AG09319 (cell line): Measurements from ENCODE around the gene TMEM117.

Experiments used
- DNase-seq: peaks from one replicate; pipeline ENCODE4 v3.0.0-alpha.2; 2010; ENCODE audit warnings: low read depth; ENCODE audit errors: extremely low read depth
- TF ChIP-seq, protein P1 (sequence below): IDR thresholded peaks from 2 replicates; pipeline ENCODE4 v1.5.1; 2011; ENCODE audit warnings: low read depth, mild to moderate bottlenecking, inconsistent platforms, low read length, moderate library complexity

The TMEM117 gene

DNA sequence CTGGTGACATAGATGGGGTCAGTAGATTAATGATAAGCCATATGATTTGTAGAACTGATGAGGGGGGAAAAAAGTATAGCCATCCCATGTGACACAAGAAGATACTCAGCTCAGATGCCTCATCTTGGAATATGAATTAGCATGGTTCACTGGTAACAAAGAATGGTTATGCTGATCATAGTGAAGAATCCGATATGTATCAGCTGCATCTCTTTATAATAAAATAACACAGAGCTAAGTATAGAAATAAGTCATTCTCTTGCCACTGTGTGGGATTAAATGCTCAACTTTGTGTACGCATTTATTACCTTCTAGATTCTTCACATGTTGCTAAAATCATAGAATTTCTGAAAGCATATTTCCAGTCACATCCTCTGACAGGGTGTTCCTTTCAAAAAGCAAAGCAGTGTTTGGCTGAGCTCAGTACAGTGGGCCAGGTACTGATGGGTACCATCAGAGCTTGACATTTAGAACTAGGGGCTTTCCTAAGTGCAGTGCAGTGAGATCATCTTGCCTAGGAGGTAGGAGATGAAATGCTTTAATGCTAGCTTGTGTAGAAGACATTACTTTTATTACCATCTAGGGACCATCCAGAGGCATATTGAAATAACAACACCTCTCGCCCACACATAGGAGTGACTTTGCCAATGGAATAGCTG, 256.2 kb downstream of the TMEM117 start:
- DNase-seq: no peak
- TF ChIP-seq, protein P1, sequence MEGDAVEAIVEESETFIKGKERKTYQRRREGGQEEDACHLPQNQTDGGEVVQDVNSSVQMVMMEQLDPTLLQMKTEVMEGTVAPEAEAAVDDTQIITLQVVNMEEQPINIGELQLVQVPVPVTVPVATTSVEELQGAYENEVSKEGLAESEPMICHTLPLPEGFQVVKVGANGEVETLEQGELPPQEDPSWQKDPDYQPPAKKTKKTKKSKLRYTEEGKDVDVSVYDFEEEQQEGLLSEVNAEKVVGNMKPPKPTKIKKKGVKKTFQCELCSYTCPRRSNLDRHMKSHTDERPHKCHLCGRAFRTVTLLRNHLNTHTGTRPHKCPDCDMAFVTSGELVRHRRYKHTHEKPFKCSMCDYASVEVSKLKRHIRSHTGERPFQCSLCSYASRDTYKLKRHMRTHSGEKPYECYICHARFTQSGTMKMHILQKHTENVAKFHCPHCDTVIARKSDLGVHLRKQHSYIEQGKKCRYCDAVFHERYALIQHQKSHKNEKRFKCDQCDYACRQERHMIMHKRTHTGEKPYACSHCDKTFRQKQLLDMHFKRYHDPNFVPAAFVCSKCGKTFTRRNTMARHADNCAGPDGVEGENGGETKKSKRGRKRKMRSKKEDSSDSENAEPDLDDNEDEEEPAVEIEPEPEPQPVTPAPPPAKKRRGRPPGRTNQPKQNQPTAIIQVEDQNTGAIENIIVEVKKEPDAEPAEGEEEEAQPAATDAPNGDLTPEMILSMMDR: no peak

DNA sequence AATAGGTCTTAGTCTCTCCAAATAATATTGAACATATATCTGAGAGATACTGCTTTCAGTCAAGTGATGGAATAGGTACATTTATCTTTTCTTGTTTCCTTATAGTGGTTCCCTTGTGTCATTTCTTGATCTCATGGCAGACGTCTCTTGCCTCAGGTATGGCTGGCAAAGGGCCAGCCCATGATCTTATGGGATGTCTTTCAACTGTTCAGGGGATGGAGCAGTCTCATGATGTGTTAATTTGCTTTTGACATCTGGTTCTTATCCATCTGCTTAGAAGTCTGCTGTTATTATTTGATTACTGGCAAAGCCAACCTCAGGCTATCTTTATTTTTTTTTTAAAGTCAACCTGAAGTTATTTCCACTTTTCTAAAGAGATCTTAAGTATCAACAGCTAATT, 262.9 kb downstream of the TMEM117 start:
- no peak for DNase-seq
- TF ChIP-seq, protein P1: no peak

- no peak for DNase-seq
- TF ChIP-seq, protein P1: no peak
These were observed 263.6 kb downstream of the TMEM117 start for GRCh38 chr12:44099486-44099885.

DNA sequence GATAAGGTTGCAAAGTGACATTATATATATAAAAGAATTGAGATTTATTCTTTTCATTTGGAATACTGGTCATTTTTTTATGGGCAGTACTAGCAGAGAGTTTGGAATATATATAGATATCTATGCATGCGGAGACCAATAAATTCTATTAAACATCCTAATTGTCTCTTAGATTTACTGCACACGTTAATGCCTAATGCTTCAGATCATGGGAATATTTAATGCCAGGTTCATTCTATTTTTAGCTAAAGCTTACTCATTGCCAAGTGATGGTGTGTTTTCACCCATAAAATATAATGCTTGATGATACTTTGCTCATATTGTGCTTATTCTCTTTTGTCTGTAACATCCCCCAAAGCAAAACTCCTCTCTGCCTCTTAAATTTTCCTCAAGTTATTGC, 264.4 kb downstream of the TMEM117 start:
- TF ChIP-seq, protein P1: no peak
- DNase-seq: no peak

GRCh38 chr12:44101475-44101874, 265.6 kb downstream of the TMEM117 start:
- TF ChIP-seq, protein P1: no peak
- DNase-seq: no peak

DNA sequence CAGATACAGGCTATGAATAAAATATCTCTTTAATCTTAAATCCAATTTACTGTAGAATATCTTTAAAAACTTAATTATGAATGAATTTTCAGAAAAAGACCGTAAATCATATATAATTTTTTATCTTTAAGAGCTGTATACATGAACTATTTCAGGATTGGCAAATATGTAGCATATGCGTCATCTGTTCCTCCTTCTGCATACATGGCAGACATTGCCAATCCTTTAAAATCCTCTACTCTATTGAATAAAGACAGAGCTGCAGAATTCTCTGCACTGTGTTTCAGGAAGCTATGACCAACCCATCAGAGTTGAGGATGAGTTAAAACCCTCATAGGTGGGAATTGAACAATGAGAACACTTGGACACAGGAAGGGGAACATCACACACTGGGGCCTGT, 279.0 kb downstream of the TMEM117 start:
- TF ChIP-seq, protein P1: no peak
- no peak for DNase-seq

DNA sequence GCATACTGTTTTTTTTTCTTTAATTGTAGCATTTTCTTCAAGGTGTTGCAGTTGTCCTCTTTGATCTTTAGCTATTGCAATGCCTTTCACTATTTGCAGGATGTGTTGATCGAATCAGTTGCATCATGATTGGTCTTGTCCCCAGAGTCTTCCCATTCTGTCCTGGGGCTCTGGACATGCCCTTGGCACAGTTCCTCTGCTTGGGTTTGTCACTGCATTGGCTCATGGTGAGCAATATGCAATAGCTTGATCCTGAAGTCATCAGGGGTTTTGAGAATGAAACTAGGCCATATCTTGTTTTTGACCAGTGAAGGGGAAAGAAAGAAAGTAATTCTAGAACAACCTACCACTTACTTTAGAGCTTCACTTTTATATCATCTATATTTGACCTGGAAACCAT, 281.5 kb downstream of the TMEM117 start:
- no peak for DNase-seq
- TF ChIP-seq, protein P1: no peak
